Suprapubic skin (tissue), 4 donors: ENCODE measurements around the gene SCAPER.

Experiments used
- CTCF ChIP-seq, 2 donors: fragments of 200-600 bp in 1 of 2; fragments of 450-650 bp in 1 of 2; sonication (generic) in 1 of 2; IDR thresholded peaks; one replicate each; pipeline ENCODE4 v1.5.1; 2016 to 2019; ENCODE audit warnings: antibody characterized with exemption in 2 of 2, mild to moderate bottlenecking in 1 of 2, moderate library complexity in 1 of 2
- EP300 ChIP-seq: sonication (generic); formaldehyde crosslinking; IDR thresholded peaks from one replicate; pipeline ENCODE4 v1.6.1; 2017; ENCODE audit warnings: antibody characterized with exemption
- POLR2A ChIP-seq, 2 donors: fragments of 450-650 bp; IDR thresholded peaks; one replicate each; pipeline ENCODE4 v1.6.1; 2017; ENCODE audit warnings: antibody characterized with exemption in 2 of 2, mild to moderate bottlenecking in 2 of 2, moderate library complexity in 2 of 2
- POLR2AphosphoS5 ChIP-seq, 3 donors: sonication (generic); formaldehyde crosslinking; IDR thresholded peaks; one replicate each; pipeline ENCODE4 v1.6.1; 2017; ENCODE audit warnings: antibody characterized with exemption in 3 of 3

GRCh38 chr15:76664895-76665294 is 240.2 kb downstream of the SCAPER start:
- TF ChIP-seq CTCF (IDR thresholded peaks at IDR 0.05) (no peak), POLR2A (IDR thresholded peaks at IDR 0.05) (no peak), EP300 (no peak), POLR2AphosphoS5 (IDR thresholded peaks at IDR 0.05) (no peak)
